HuH-7.5 (cell line): Measurements from ENCODE around the gene XPO6.

Experiments used
- DNase-seq: peaks from one replicate; pipeline ENCODE4 v3.0.0; 2011; ENCODE audit warnings: low spot score

Gene XPO6

DNA sequence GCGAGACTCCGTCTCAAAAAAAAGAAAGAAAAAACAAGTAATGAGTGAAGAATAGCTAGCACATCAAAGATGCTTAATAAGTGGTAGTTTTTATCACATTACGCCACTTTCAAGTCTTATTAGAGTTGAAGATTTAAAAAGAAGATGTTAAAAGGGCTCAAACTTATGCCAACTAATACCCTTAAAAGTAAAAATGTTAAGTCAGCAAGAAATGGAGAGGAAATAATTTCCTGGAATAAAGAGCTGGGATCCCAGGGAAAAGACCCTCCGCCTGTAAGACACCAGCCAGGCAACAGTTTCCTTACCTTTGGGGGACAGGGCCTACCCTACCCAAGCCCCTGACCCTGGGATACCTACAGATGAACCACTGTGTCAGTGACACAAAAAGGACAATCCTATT, 3.6 kb downstream of the XPO6 start:
- DNase-seq = no peak

DNA sequence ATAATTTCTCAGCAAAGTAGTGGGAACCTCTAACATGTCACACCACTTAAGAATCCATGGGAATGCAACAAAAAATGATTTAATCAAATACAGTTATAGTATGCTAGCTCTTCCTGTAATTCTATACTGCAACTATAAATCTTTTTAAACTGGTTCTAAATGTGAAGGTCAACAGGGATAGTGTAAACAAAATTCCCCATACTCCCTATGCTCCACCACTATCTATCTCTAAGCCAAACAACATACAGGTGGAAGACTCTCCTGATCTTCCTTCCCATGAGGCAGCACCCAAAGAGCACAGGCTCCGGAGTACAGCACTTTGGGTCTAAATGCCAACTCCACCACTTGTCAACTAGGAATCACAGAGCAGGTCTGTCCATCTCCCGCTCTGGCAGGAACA, 4.4 kb downstream of the XPO6 start:
- no peak for DNase-seq

DNA sequence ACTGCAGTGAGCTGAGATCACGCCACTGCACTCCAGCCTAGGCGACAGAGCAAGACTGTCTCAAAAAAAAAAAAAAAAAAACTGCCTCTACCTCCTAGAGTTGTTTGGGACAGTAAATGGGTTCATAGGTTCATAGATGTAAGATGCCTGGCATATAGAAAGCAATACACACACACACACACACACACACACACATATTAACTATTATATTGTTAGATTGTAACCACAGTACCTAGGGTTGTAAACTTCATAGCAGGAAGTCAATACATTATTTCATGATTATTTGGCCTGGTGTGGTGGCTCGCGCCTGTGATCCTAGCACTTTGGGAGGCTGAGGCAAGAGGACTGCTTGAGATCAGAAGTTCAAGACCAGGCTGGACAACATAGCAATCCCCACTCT, 5.8 kb downstream of the XPO6 start:
- DNase-seq = no peak

DNA sequence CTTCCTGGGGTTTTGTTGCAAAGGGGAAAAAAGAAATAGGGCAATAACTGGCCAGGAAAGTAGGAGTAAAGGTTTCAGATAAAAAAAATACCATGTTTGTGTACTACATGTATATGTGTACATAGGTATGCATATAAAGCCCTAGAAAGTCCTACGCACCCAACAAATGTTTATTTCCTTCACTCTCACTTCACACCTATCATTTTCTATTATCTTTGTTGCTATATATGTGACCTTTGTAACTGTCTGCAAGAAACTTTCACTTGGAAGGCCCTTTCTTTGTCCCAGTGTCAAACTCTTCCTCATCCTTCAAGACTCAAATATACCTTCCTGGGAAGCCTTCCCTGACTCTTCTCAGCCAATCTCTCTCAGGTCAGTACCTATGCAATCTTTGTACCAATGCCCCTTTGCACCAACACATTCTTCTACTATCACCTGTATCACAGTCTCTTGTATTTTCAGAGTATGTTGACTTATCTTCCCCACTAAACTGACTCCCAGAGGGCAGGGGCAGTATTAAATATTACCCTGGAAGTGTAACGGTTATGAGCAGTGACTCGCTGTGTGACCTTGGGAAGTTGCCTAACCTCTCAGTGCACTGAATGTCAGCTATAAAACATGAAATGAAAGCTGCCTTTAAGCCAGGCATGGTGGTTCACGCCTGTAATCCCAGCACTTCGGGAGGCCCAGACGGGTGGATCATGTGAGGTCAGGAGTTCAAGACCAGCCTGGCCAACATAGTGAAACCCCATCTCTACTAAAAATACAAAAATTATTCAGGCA, 6.5 kb downstream of the XPO6 start:
- DNase-seq = no peak

DNA sequence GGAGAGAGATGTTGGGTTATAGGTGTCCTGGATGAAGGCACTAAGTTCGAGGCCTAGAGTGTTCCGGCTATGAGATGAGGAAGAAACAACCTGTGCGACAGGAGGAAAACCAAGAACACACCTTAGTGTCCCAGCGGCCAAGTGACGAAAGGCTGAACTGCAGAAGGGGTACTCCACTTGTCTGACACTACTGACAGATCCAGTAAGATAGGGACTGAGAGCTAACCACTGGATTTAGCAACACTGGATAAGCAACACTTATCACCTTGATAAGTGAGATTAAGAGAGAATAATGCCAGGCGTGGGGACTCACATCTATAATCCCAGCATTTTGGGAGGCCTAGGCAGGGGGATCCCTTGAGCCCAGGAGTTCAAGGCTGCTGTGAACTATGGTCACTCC, 7.1 kb downstream of the XPO6 start:
- no peak for DNase-seq

DNA sequence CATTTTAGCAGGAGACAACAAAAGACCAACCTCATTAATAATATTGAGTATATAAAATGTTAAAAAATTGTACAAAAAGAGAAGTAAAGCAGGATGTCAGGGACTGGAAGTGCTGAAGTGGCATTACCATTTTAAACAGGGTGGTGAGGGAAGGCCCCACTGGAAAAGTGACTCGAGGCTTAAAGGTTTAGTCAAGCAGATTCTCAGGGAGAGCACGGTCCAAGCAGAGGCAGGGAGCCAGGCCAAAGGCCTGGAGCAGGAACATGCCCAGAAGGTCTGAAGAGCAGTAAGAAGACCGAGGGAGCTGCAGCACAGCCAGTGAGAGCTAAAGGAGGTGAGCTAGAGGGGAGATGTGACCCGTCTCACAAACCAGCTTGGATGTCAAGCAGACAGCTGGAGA, 7.6 kb downstream of the XPO6 start:
- no peak for DNase-seq

DNA sequence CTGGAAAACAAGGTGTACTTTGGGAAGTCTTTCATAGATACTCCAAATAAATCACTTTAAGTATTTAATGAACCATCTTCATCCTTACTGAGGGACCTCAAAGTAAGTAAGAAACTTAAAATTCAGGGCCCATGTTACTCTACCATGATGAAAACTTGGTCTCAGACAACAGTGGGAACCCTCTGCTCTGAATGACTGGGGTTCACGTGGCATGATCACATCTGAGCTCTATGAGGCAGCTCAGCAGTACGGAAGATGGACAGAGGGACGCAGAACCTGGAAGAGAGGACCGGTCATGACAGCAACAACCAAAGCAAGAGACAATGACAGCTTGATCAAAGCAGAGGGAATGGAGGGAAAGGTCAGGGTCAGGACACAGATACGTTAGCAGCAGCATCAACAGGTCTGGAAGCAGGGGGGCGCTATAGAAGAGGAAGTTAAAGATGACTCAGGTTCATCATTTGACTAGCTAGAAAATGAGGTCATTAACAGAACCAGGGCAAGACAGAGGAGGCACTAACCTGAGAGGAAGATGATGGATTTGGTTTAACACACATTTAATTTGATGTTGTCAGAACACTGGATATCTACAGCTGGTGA, 9.5 kb downstream of the XPO6 start:
- DNase-seq = no peak

DNA sequence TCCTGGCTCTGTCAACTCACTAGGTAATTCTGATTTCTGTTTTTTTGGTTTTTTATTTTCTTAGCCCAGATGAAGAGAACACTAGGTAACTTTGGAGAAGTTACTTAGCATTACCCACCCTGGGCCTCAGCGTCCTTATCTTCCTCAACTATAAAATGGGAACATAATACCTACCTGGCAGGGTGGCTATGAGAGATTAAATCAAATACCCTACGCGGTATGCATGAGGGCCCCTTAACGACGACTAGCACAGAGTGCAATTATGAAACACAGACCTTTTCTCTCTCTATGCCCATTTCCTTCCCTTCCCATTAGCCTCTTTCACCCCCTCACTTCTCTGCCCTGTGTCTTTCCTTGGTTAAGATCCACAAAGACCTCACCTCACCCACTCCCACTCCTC, 11.1 kb downstream of the XPO6 start:
- DNase-seq = no peak

DNA sequence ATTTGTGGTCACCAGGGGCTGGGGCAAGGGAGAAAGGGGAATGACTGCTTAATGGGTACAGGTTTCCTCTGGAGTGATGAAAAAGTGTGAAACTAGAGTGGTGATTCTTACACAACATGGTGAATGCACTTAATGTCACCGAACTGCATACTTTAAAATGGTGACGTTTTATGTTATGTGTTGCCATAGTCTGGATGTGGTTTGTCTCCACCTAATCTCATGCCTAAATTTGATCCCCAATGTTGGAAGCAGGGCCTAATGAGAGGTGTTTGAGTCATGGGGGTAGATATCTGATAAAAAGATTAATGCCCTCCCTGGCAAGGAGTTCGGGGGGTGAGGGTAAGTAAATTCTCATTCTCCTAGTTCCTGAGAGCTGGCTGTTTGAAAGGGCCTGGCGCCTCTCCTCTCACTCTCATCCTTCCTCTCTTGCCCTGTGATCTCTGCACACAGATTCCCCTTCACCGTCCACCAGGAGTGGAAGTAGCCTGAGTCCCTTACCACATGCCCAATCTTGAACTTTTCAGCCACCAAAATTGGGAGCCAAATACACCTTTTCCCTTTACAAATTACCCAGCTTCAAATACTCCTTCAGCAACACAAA, 15.3 kb downstream of the XPO6 start:
- no peak for DNase-seq

DNA sequence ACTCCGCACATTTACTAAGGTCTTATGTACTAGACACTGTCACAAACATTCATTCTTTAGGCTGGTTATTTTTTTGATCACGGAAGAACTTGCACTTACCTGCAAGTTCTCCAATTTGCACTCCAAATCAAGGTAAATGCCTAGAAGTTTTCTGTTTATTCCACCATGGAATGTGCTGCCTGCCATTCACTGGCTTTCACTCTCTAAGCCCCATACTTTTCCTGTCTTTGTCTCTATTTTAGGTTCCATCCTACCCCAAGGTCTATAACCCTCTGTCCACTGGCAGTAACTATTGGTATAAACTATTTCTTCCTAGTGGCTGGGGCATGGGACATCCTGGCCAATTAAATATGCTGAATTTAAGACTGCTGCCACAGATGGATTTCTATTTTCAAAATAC, 15.9 kb downstream of the XPO6 start:
- DNase-seq = no peak

DNA sequence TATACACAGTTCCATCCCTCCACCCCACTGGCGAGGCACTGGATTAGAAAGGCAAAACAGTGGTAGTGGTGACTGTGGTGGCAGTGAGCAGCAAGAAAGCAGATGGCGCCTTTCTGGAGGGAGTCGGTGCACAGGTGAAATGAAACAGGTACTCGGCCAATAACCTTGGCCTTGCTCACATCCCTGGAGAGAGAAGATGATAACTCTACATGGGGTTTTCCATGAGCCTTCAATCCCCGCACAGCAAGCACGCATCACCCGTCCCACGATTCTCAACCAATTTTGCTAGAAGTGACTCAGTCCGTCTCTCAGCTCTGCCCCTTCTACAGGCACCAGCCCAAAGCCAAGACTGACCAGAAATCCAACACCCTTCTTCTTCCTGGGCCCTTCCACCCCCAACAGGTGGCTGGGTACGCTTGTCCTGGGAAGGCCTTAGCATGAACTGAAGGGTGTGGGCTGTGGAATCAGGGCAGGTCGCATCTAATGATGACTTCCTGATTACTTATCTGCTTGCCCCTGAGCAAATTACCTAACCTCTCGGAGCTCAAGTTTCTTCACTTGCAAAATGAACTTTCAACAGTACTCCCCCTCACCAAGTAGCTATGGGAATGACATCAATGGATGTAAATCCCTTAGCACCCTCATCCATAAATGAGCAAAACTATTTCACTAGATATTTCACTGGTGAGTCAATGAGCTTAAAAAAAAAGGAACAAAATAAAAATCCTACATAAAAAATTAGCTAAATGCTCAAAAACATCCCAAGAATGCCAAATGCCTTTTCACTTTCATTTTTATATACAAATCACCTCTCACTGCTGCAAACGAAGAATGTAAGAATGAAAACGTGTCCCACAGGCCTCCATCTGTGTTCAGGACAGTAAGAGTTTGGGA, 18.0 kb downstream of the XPO6 start:
- DNase-seq = no peak

DNA sequence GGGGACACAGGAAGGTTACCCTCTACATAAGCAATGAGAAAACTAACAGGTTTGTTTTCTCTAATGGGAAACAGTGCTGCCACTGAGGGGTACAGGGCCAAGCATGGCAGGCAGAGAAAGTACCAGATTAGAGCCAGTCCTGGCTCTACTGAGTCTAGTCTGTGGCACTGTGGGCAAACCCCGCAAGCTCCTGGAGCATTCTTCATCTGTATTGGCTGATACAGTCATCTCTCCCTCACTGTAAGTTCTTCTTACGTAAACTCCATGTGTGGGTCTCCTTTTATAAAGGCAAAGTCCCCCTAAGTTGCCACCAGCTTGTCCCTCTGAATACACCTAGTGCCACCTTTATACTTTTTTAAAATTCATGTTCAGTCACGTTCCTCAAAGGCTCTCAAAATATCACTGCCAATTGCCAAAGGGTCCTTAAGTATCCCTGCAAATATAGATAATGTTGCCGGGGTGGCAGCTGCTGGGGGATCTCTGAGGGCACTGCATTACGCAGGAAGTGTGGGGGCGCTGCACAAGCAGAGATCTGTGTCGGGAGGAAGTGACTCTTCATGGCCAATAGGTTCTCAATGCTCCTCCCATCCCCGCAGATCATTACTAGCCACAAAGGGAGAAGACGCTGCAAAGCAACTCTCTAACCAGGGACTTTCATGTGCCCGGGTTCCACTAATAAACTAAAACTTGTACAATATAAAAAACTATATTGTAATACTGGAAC, 18.8 kb downstream of the XPO6 start:
- no peak for DNase-seq

DNA sequence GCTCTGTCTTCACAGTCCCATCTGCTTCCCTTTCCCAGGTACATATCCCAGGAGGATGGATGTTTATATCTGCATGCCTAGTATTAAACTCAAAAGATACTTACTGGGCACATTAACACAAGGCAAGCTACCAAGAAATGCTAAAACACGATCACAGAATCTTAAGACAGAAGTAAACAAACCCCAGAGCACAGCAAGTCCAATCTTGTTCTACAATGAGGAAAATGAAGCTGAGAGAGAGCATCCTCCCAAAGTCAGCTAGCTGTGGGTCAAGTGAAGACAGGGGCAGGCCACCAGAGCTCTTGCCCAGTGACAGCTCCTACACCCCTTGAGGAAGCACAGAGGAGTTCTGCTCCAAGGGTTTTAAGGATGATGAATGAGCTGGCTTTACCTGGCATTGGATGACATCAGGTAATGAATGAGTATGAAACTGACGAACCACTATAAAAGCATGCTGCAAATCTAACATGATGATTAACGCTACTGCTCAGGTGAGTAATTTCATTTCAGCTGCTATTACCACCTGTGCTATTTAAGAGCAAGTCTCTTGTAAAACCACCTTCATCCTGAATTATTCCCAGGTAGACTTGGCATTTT, 20.3 kb downstream of the XPO6 start:
- DNase-seq = no peak

DNA sequence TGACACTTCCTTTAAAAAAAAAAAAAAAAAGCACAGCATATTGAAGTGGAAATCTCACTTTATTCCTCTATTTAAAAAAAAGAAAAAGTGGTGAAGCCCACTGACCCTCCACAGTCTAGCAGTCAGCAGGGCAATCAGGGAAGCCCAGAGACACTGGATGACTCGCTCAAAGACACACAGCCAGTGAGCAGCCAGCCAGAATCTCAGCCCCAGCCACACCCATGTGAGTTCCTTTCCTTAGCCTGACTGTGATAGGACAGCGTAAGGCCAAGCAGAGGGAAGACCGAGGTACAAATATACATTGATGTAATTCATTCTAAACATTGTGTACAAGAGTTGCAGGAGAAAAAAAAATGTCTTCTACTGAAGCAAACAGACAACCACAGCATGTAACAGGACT, 22.5 kb downstream of the XPO6 start:
- DNase-seq = no peak

DNA sequence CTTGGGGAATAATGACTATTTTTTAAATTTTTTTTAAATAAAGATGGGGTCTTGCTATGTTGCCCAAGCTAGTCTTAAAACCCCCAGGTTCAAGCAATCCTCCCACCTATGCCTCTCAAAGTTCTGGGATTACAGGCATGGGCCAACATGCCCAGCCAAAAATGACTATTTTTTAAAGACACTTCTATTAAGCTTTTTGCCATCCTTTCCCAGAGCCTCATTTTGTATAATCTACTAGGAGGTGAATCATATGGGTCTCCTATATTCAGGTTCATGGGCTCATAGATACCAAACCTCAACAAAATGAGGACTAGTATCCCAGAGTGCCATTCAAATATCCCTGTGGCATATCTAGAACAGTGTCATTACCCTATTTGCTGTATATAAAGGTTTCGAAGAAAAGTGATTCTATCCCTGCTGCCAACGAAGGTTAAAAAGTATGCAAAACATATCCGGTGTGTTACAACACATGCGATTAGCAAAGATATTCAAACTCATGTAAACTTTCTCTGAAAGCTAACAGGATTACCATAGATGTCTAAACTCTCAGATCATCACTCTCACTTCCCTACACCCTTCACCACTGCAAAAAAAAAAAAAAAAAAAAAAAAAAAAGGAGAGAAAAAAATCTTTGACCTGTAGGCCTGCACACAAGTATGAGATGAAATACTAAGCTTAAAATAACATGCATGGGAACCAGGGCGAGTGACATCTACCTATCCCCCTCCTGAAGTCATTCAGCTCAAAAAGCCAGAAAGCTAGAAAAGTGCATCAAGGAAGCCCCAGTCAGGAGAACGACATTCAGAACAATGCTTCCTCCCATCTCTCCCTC, 23.5 kb downstream of the XPO6 start:
- no peak for DNase-seq

DNA sequence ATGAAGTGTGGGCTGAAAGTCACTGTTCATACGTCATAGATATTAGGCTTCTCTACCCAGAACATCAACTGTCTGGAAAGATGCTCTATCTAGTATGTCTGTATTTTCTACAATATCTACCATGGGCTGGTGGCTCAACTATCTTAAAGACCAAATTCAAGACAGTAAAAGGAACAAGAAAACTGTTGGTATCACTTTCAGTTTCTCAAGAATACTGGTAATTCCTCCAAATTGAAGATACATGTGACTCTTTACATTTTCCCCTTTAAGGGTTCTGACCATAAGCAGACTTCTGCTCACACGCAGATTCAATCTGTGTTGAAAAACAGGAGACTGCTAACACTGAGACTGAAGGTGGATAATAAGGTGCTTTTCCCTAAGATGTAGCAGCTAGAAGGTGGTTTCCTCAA, 24.2 kb downstream of the XPO6 start:
- no peak for DNase-seq

DNA sequence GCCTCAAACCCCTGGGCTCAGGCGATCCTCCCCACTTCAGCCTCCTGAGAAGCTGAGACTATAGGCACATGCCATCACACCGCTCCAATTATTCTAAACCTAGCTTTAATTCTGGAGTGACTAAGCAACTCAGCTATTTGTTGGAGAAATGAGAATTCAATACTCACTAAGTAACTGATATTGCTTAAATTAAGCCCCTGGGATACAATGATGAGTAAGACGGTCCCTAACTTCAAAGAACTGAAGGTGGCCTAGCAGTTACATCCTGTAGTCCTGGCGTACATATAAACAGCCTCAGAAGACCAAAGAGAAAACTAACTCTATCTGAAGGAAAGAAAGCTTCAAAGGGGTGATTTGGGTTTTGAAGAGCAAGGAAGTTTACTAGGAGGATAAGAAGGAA, 25.0 kb downstream of the XPO6 start:
- DNase-seq = no peak

DNA sequence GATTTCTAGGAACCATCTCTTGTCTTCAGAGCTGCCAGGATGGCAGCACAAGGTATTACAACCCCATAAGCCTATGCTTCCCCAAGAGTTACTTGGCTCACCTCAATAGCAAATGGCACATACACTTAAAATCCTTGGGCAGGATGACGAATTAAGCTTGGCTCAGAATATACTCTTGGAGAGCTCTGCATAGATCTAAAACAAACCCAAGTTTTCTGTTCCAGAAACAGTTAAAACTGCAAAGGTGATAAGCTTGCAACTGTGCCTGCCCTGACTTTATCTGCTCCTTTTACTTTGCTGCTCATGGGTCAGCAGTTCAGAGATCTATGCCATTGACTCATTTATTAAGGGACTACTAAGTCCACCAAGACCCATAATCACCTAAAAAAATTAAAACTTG, 26.1 kb downstream of the XPO6 start:
- DNase-seq = no peak

DNA sequence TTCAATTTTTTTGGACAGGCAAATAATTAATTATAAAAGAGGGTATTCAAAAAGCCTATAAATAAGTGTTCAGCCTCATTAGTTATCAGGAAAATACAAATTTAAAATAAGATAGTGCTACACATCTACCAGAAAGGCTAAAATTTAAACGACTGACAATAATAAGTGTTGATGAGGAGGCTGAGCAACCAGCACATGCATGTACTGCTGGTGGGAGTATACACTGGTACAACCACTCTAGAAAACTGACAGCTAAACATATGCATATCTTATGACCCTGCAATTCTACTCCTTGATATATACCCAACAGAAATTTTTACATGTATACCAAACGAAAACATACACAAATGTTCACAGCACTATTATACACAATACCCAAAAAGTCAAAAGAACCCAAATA, 27.1 kb downstream of the XPO6 start:
- no peak for DNase-seq

DNA sequence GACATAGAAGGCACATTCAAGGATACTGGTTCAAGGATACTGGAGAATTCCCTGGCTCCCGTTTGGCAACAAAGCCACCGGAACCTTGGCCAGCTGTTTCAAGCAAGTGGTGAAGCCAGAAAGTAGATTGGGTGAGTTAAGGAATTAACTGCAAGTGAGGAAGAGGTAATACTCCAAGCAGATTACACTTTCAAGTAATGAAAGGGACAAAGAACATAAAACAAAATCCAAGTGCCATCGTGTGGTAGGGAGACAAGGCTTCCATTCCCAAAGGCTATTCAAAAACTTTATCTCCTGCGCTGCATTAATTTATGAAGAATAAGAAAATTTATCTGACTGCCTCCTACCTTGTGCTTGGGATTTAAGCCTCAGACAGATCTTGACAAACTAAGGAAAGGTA, 27.8 kb downstream of the XPO6 start:
- no peak for DNase-seq

DNA sequence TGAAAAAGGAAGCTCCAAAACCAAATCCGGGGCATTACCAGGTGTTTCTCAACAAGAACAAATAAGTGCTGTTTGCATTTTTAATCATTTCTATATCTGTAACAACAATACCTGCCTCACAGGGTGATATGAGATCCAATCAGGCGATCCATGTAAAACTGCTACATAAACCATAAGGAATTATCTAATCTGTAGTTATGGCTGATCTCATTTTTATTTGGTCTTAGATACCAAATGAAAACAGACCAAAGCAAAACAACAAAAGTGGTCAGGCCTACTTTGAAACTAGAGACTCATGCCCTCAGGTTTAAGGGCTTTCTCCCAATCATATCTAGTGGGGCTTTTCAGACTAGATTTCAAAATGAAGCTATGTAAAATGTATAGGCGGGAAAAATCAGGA, 28.3 kb downstream of the XPO6 start:
- DNase-seq = no peak
